ENCODE data around the gene STARD3NL. TPM values are rescaled to one million over a fixed set of nuclear protein-coding genes. Genes with fewer than 3 reads are reported as not detected.

STARD3NL gene
- total and polyA plus RNA-seq, 2 of the 13 experiments (the other 11 are each of a cell fraction or from before 2014, with no cell fraction given) = 37.3 to 42.3 TPM

- Histone ChIP-seq H3K27me3 (ENCODE audit: control insufficient read depth in 1 of 2, insufficient read depth in 2 of 2, low read length in 2 of 2) (no peaks in the 10 kb centered on the region), H4K20me1 (ENCODE audit: insufficient read depth, low read length) (no peaks in the 10 kb centered on the region), H3K9ac (ENCODE audit: insufficient read depth, low read depth, low read length) (no peak overlapping the region), H3K4me2 (ENCODE audit: low read depth, low read length) (no peak overlapping the region), H3K36me3 (replicated peaks in 1 of 2; ENCODE audit: control insufficient read depth in 1 of 2, insufficient read depth in 2 of 2, low read length in 2 of 2) (peaks cover 6 to 33% of the 10 kb centered on the region in 2 experiments; a peak in 4 of 5 replicates), H3K79me2 (ENCODE audit: insufficient read depth, low read length) (no peaks in the 10 kb centered on the region), H3K9me3 (ENCODE audit: low read length) (no peaks in the 10 kb centered on the region), H3K27ac (ENCODE audit: extremely low read length, insufficient read depth, low read length) (no peak overlapping the region), H3K4me3 (replicated peaks in 1 of 3; ENCODE audit: insufficient read depth in 1 of 3, low read depth in 2 of 3, low read length in 3 of 3) (no peak overlapping the region), H2AFZ (ENCODE audit: low read length) (no peak overlapping the region), H3K4me1 (ENCODE audit: insufficient read depth, low read length) (no peaks in the 10 kb centered on the region)
- no TSS peak for BruUV-seq (replicated peaks)
- ChIA-PET CTCF (ENCODE audit: low intra/inter-chr PET ratio, low total read pairs) (no interaction called here), POLR2A (no interaction called here)
- DNase-seq (ENCODE audit: low spot score) = no peak
- TF ChIP-seq ASH2L (IDR thresholded peaks at IDR 0.05; ENCODE audit: insufficient read length, low read depth, low read length) (no peak), NR2F6 (IDR thresholded peaks at IDR 0.05) (no peak), NR2F6 (CRISPR knock-in tag; IDR thresholded peaks at IDR 0.05) (no peak)
- intact Hi-C loops (cut with micrococcal nuclease; ENCODE audit: unreplicated experiment) = no loop called here
- WGBS (ENCODE audit: low lambda C conversion rate) = 93% methylated on average over 5 of the region's 5 CpGs
- no peak for ATAC-seq
- in situ Hi-C loops (cut with HindIII; ENCODE audit: extremely low pct_ligation_motif_present, low pct_unique_long_range_greater_than_20kb) = loop anchor here (5.0 kb wide), 2 partner anchors 117 to 322 kb away; no protein-coding TSS in a partner anchor
- FAIRE-seq = no peak
Observed at GRCh38 chr7:38224392-38224791, 46.3 kb downstream of the STARD3NL start.

GRCh38 chr7:38229386-38229785 lies 51.3 kb downstream of the STARD3NL start:
- intact Hi-C loops (cut with micrococcal nuclease; ENCODE audit: unreplicated experiment) (no loop called here), in situ Hi-C loops (cut with HindIII; ENCODE audit: extremely low pct_ligation_motif_present, low pct_unique_long_range_greater_than_20kb) (no loop called here)
- Histone ChIP-seq H3K79me2 (ENCODE audit: insufficient read depth, low read length) (no peaks in the 10 kb centered on the region), H3K36me3 (replicated peaks in 1 of 2; ENCODE audit: control insufficient read depth in 1 of 2, insufficient read depth in 2 of 2, low read length in 2 of 2) (peaks cover 4 to 21% of the 10 kb centered on the region in 2 experiments; a peak in 4 of 5 replicates), H3K9me3 (ENCODE audit: low read length) (no peaks in the 10 kb centered on the region), H4K20me1 (ENCODE audit: insufficient read depth, low read length) (no peaks in the 10 kb centered on the region), H3K4me1 (ENCODE audit: insufficient read depth, low read length) (no peaks in the 10 kb centered on the region), H3K9ac (ENCODE audit: insufficient read depth, low read depth, low read length) (no peak overlapping the region), H3K27me3 (ENCODE audit: control insufficient read depth in 1 of 2, insufficient read depth in 2 of 2, low read length in 2 of 2) (no peaks in the 10 kb centered on the region), H3K4me2 (ENCODE audit: low read depth, low read length) (no peak overlapping the region), H3K4me3 (replicated peaks in 1 of 3; ENCODE audit: insufficient read depth in 1 of 3, low read depth in 2 of 3, low read length in 3 of 3) (no peak overlapping the region), H2AFZ (ENCODE audit: low read length) (no peak overlapping the region), H3K27ac (ENCODE audit: extremely low read length, insufficient read depth, low read length) (no peak overlapping the region)
- DNase-seq (ENCODE audit: low spot score) = no peak
- POLR2A ChIA-PET = no interaction called here
- no TSS peak for BruUV-seq (replicated peaks)
- 98% methylated on average over 6 of the region's 6 CpGs for WGBS (ENCODE audit: low lambda C conversion rate)
- ATAC-seq = no peak
- CTCF ChIA-PET (ENCODE audit: low intra/inter-chr PET ratio, low total read pairs) = no interaction called here
- FAIRE-seq = no peak
- TF ChIP-seq HNRNPUL1 (IDR thresholded peaks at IDR 0.05; ENCODE audit: low read depth, low read length) (no peak), FOXO1 (CRISPR knock-in tag; IDR thresholded peaks at IDR 0.05) (no peak), ZNF337 (CRISPR knock-in tag; IDR thresholded peaks at IDR 0.05; ENCODE audit: borderline replicate concordance, low read depth) (no peak), ATF7 (IDR thresholded peaks at IDR 0.05) (no peak), ATF7 (CRISPR knock-in tag; IDR thresholded peaks at IDR 0.05) (no peak), ZNF552 (CRISPR knock-in tag; IDR thresholded peaks at IDR 0.05; ENCODE audit: borderline replicate concordance) (no peak), JUN (CRISPR knock-in tag; IDR thresholded peaks at IDR 0.05) (no peak), ZNF343 (CRISPR knock-in tag; IDR thresholded peaks at IDR 0.05) (no peak), NRL (CRISPR knock-in tag; IDR thresholded peaks at IDR 0.05; ENCODE audit: borderline replicate concordance) (no peak), U2AF1 (optimal IDR thresholded peaks at IDR 0.05; ENCODE audit: low read depth, low read length) (no peak), CCDC6 (CRISPR knock-in tag; IDR thresholded peaks at IDR 0.05) (no peak), ZNF326 (CRISPR knock-in tag; IDR thresholded peaks at IDR 0.05; ENCODE audit: borderline replicate concordance) (no peak), BRF2 (CRISPR knock-in tag; IDR thresholded peaks at IDR 0.05) (no peak), GATAD2A (CRISPR knock-in tag; IDR thresholded peaks at IDR 0.05) (no peak), EP300 (IDR thresholded peaks at IDR 0.05; ENCODE audit: low read depth in 2 of 2, low read length in 2 of 2) (no peak), EP300 (CRISPR knock-in tag; IDR thresholded peaks at IDR 0.05; ENCODE audit: borderline replicate concordance) (no peak), ZNF878 (CRISPR knock-in tag; IDR thresholded peaks at IDR 0.05) (no peak), ELK4 (CRISPR knock-in tag; IDR thresholded peaks at IDR 0.05; ENCODE audit: borderline replicate concordance) (no peak)
